GM19395 (cell line): ENCODE measurements around the gene PROM1.

Experiments used
- ATAC-seq: cut with Tn5 transposase; IDR thresholded peaks from one replicate; pipeline ENCODE4 v1.9.1; 2021; ENCODE audit warnings: mild to moderate bottlenecking, moderate library complexity; ENCODE audit not compliant: unreplicated experiment

The PROM1 gene

GRCh38 chr4:15953625-15954024 is 130.2 kb downstream of the PROM1 start:
- no peak for ATAC-seq

GRCh38 chr4:15951781-15952180 is 132.0 kb downstream of the PROM1 start:
- no peak for ATAC-seq

- ATAC-seq: no peak
Observed at GRCh38 chr4:15948826-15949225, 135.0 kb downstream of the PROM1 start.

GRCh38 chr4:15947684-15948083 is 136.1 kb downstream of the PROM1 start:
- no peak for ATAC-seq

GRCh38 chr4:15945516-15945915 is 138.3 kb downstream of the PROM1 start:
- ATAC-seq: no peak

- ATAC-seq: no peak
Observed at GRCh38 chr4:15944895-15945294, 138.9 kb downstream of the PROM1 start.

GRCh38 chr4:15942283-15942682 is 141.5 kb downstream of the PROM1 start:
- ATAC-seq: no peak

GRCh38 chr4:15938640-15939039 is 145.2 kb downstream of the PROM1 start, which contains the start of gene FGFBP1:
TSS of gene FGFBP1 (minus strand) at chr4:15938740. CDS start at chr4:15936632, 2,108 bp downstream.
- ATAC-seq: no peak

GRCh38 chr4:15938182-15938581 is 145.6 kb downstream of the PROM1 start:
- no peak for ATAC-seq

- ATAC-seq: no peak
Observed at GRCh38 chr4:15936495-15936894, 147.3 kb downstream of the PROM1 start.

- no peak for ATAC-seq
Observed at GRCh38 chr4:15935504-15936402, 148.1 kb downstream of the PROM1 start.

GRCh38 chr4:15934259-15934658 is 149.6 kb downstream of the PROM1 start:
- no peak for ATAC-seq

GRCh38 chr4:15931451-15932210 is 152.2 kb downstream of the PROM1 start:
- no peak for ATAC-seq

GRCh38 chr4:15930314-15930713 is 153.5 kb downstream of the PROM1 start:
- ATAC-seq: no peak

- no peak for ATAC-seq
Observed at GRCh38 chr4:15929540-15929939, 154.3 kb downstream of the PROM1 start.

- no peak for ATAC-seq
Observed at GRCh38 chr4:15928883-15929282, 154.9 kb downstream of the PROM1 start.

GRCh38 chr4:15926486-15926885 is 157.3 kb downstream of the PROM1 start:
- ATAC-seq: no peak

GRCh38 chr4:15925830-15926229 is 158.0 kb downstream of the PROM1 start:
- ATAC-seq: no peak

GRCh38 chr4:15921592-15921932 is 162.3 kb downstream of the PROM1 start:
- no peak for ATAC-seq

- ATAC-seq: no peak
Observed at GRCh38 chr4:15920723-15921591, 162.9 kb downstream of the PROM1 start.

- no peak for ATAC-seq
Observed at GRCh38 chr4:15918484-15919129, 165.2 kb downstream of the PROM1 start.
